HG03103 (cell line): ENCODE measurements around the gene CDH22.

Experiments used
- ATAC-seq: cut with Tn5 transposase; IDR thresholded peaks from one replicate; pipeline ENCODE4 v1.9.1; 2021; ENCODE audit warnings: low read depth; ENCODE audit not compliant: unreplicated experiment

Gene CDH22

GRCh38 chr20:46204594-46205186 lies 103.6 kb downstream of the CDH22 start:
- no peak for ATAC-seq

- no peak for ATAC-seq
Observed at GRCh38 chr20:46203510-46203837, 104.8 kb downstream of the CDH22 start.

GRCh38 chr20:46202766-46203509 lies 105.4 kb downstream of the CDH22 start:
- no peak for ATAC-seq

GRCh38 chr20:46200582-46201570 lies 107.4 kb downstream of the CDH22 start:
- ATAC-seq: no peak

GRCh38 chr20:46199198-46199597 lies 109.1 kb downstream of the CDH22 start:
- ATAC-seq: no peak

- ATAC-seq: no peak
Observed at GRCh38 chr20:46196990-46197389, 111.3 kb downstream of the CDH22 start.

GRCh38 chr20:46195264-46196036 lies 112.8 kb downstream of the CDH22 start:
- no peak for ATAC-seq

- ATAC-seq: no peak
Observed at GRCh38 chr20:46194409-46194808, 113.9 kb downstream of the CDH22 start.

GRCh38 chr20:46192376-46192944 lies 115.8 kb downstream of the CDH22 start:
- no peak for ATAC-seq

- no peak for ATAC-seq
Observed at GRCh38 chr20:46191611-46192010, 116.7 kb downstream of the CDH22 start.

- ATAC-seq: no peak
Observed at GRCh38 chr20:46191168-46191540, 117.1 kb downstream of the CDH22 start.

- ATAC-seq: no peak
Observed at GRCh38 chr20:46190478-46191167, 117.7 kb downstream of the CDH22 start.

- ATAC-seq: no peak
Observed at GRCh38 chr20:46188866-46189541, 119.3 kb downstream of the CDH22 start.

GRCh38 chr20:46186210-46186609 lies 122.1 kb downstream of the CDH22 start:
- ATAC-seq: no peak

GRCh38 chr20:46185353-46185752 lies 122.9 kb downstream of the CDH22 start:
- no peak for ATAC-seq

GRCh38 chr20:46183768-46184167 lies 124.5 kb downstream of the CDH22 start:
- ATAC-seq: no peak

GRCh38 chr20:46182276-46183200 lies 125.8 kb downstream of the CDH22 start:
- no peak for ATAC-seq

GRCh38 chr20:46179862-46180261 lies 128.4 kb downstream of the CDH22 start:
- ATAC-seq: no peak
